ENCODE results near the gene SYTL1. TPM values are rescaled to one million over a fixed set of nuclear protein-coding genes. Genes with fewer than 3 reads are reported as not detected.

The SYTL1 gene
- total RNA-seq, 2 experiments from 2014 or later: 81.7 to 117 TPM

DNA sequence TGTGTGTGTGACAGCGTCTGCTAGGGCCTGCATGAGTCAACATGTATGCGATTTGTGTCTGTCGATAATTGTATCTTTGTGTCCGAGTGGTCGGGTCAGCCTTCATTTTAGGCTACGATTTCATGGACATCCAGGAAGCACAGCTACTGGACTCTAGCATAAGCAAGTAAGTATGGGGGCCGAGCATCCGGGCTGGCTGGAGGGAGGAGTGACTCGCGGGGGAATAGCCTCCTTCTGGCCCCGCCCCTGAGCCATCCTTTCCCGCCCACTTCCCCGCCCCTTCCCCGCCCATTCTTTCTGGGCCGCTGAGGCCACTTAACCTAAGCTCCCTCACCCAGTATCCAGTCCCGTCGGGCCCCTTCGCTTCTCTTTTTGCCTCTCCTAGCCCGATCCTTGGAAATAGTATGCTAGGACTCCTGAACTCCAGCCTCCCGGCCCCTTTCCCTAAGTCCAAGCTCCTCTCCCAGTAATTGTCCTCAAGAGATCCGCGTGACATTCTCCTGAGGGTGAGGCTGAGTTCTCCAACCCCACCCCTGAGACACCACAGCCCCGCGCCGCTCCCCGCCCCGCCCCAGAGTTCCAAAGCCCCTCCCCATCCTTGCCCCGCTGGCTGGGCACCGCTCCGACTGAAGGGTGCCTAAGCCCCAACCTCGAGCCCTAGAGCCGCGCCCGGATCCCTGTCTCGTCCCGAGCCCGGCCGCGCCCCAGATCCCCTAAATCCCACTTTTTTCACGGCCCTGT, 23.7 kb downstream of the SYTL1 start:
- peak overlapping the region; percentile 89 for H2AFZ ChIP-seq (ENCODE audit: low read length)
- H3K4me1 ChIP-seq (ENCODE audit: insufficient read depth, low read length, poor library complexity, severe bottlenecking): peaks cover 22% of the 10 kb centered on the region
- BruUV-seq (replicated peaks): no TSS peak
- H3K9me2 ChIP-seq (ENCODE audit: insufficient read depth, low read length): no peaks in the 10 kb centered on the region
- peak overlapping the region; percentile 87 for H3K4me2 ChIP-seq (ENCODE audit: low read length)
- ChIA-PET CTCF (ENCODE audit: unreplicated experiment) (interaction anchor here (0.6 to 1.0 kb wide), 7 partner anchors 8 to 1319 kb away, joined by 3 to 22 read pairs (median 7); partner anchors contain the start of gene SYTL1), POLR2A (interaction anchor here (0.6 to 0.7 kb wide), 4 partner anchors 31 to 352 kb away, joined by 3 to 5 read pairs (median 4); no protein-coding TSS in a partner anchor)
- DNase-seq (ENCODE audit: low spot score): peak; percentile 87
- H3K36me3 ChIP-seq (ENCODE audit: insufficient read depth, low read length): no peaks in the 10 kb centered on the region
- H3K79me2 ChIP-seq (ENCODE audit: insufficient read depth, low read depth, low read length): no peaks in the 10 kb centered on the region
- H3K27ac ChIP-seq (ENCODE audit: low read depth, low read length, poor library complexity, severe bottlenecking): peak overlapping the region; percentile 5
- H4K20me1 ChIP-seq (ENCODE audit: insufficient read depth, low read length): no peaks in the 10 kb centered on the region
- H3K4me3 ChIP-seq (ENCODE audit: low read depth, low read length, poor library complexity, severe bottlenecking): peak overlapping the region; percentile 62
- no peak for TF ChIP-seq EZH2phosphoT487 (IDR thresholded peaks at IDR 0.05; ENCODE audit: borderline replicate concordance, low read depth, low read length)
- TF ChIP-seq, protein P1, sequence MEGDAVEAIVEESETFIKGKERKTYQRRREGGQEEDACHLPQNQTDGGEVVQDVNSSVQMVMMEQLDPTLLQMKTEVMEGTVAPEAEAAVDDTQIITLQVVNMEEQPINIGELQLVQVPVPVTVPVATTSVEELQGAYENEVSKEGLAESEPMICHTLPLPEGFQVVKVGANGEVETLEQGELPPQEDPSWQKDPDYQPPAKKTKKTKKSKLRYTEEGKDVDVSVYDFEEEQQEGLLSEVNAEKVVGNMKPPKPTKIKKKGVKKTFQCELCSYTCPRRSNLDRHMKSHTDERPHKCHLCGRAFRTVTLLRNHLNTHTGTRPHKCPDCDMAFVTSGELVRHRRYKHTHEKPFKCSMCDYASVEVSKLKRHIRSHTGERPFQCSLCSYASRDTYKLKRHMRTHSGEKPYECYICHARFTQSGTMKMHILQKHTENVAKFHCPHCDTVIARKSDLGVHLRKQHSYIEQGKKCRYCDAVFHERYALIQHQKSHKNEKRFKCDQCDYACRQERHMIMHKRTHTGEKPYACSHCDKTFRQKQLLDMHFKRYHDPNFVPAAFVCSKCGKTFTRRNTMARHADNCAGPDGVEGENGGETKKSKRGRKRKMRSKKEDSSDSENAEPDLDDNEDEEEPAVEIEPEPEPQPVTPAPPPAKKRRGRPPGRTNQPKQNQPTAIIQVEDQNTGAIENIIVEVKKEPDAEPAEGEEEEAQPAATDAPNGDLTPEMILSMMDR (conservative IDR thresholded peaks at IDR 0.05; ENCODE audit: low read length): no peak
- intact Hi-C loops (cut with micrococcal nuclease; ENCODE audit: unreplicated experiment): loop anchor here (2.0 kb wide), 1 partner anchor 43 kb away; the partner anchor contains the start of gene TMEM222
- H3K9me3 ChIP-seq (ENCODE audit: low read length): no peaks in the 10 kb centered on the region

DNA sequence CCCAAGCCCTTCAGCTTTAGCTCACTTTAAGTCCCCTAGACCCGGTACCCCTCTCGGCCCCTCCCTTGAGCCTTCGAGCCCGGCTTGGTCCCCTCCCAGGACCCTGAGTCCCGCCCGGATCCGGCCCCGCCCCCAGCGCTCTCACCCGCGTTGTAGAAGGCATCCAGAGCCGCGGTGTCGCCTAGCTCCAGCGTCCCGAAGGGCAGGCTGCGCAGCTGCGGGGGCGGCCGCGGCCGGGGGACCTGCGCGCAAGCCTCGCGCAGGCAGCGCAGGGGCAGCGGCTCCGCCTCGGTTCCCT, 24.2 kb downstream of the SYTL1 start:
- peak overlapping the region; percentile 62 for H3K4me3 ChIP-seq (ENCODE audit: low read depth, low read length, poor library complexity, severe bottlenecking)
- intact Hi-C loops (cut with micrococcal nuclease; ENCODE audit: unreplicated experiment): no loop called here
- no peaks in the 10 kb centered on the region for H3K9me3 ChIP-seq (ENCODE audit: low read length)
- no peak for TF ChIP-seq EZH2phosphoT487 (IDR thresholded peaks at IDR 0.05; ENCODE audit: borderline replicate concordance, low read depth, low read length)
- TF ChIP-seq, protein P1 (conservative IDR thresholded peaks at IDR 0.05; ENCODE audit: low read length): no peak
- H3K36me3 ChIP-seq (ENCODE audit: insufficient read depth, low read length): no peaks in the 10 kb centered on the region
- peak; percentile 36 for DNase-seq (ENCODE audit: low spot score)
- H3K4me1 ChIP-seq (ENCODE audit: insufficient read depth, low read length, poor library complexity, severe bottlenecking): peaks cover 22% of the 10 kb centered on the region
- no peak overlapping the region for H3K27ac ChIP-seq (ENCODE audit: low read depth, low read length, poor library complexity, severe bottlenecking)
- H3K4me2 ChIP-seq (ENCODE audit: low read length): peak overlapping the region; percentile 87
- no TSS peak for BruUV-seq (replicated peaks)
- no peaks in the 10 kb centered on the region for H3K9me2 ChIP-seq (ENCODE audit: insufficient read depth, low read length)
- ChIA-PET CTCF (ENCODE audit: unreplicated experiment) (interaction anchor here (0.6 to 0.9 kb wide), 5 partner anchors 22 to 1319 kb away, joined by 3 to 22 read pairs (median 7); partner anchors contain the start of gene SYTL1), POLR2A (interaction anchor here (0.6 to 0.7 kb wide), 3 partner anchors 32 to 195 kb away, joined by 4 to 5 read pairs (median 4); no protein-coding TSS in a partner anchor)
- H3K79me2 ChIP-seq (ENCODE audit: insufficient read depth, low read depth, low read length): no peaks in the 10 kb centered on the region
- H2AFZ ChIP-seq (ENCODE audit: low read length): peak overlapping the region; percentile 89; the same call in 1 of the 2 replicates
- no peaks in the 10 kb centered on the region for H4K20me1 ChIP-seq (ENCODE audit: insufficient read depth, low read length)

Measured in OCI-LY7 (cell line).